Memory B cell (primary cell): ENCODE results near the gene PRRX1.

Source experiments
- ATAC-seq: fragments of 150-1000 bp; cut with Tn5 transposase; 2 replicates; pipeline ENCODE4 v1.10.0; 2021; ENCODE audit warnings: low read depth, mild to moderate bottlenecking, moderate library complexity
- DNase-seq, 2 donors: peaks; one replicate each; pipeline ENCODE4 v3.0.0; 2022; ENCODE audit warnings: low spot score in 2 of 2
- H3K27ac Mint-ChIP-seq: one replicate; pipeline ENCODE4 v1.8.0; 2022; ENCODE audit warnings: mild to moderate bottlenecking, moderate library complexity, mixed read lengths
- H3K27me3 Mint-ChIP-seq: one replicate; pipeline ENCODE4 v1.8.0; 2022; ENCODE audit warnings: mixed read lengths
- H3K36me3 Mint-ChIP-seq: one replicate; pipeline ENCODE4 v1.8.0; 2022; ENCODE audit warnings: mild to moderate bottlenecking, mixed read lengths
- H3K4me1 Mint-ChIP-seq: one replicate; pipeline ENCODE4 v1.8.0; 2022; ENCODE audit warnings: mixed read lengths
- H3K4me3 Mint-ChIP-seq: one replicate; pipeline ENCODE4 v1.8.0; 2022; ENCODE audit warnings: mild to moderate bottlenecking, moderate library complexity, mixed read lengths
- H3K9me3 Mint-ChIP-seq: one replicate; pipeline ENCODE4 v1.8.0; 2022; ENCODE audit warnings: mixed read lengths

PRRX1 gene

DNA sequence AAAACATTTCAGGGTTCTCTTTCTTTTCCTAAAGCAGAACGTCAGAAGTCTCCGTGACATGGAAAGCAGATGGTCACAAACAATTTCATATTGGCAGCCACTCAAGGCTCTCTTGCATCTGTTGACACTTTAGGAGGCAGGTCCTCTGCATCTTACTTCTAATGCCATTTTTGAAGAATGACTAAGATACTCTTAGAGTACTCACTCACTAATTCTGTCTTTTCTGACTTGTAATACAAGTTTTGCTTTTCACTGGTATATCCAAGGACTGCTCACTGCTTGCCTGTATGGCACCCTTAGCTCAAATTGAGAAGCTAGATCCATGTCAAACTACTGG is 68.3 kb downstream of the PRRX1 start:
- Mint-ChIP-seq H3K4me3 (no peak overlapping the region), H3K4me1 (no peaks in the 10 kb centered on the region), H3K27me3 (peaks cover 3% of the 10 kb centered on the region), H3K27ac (no peak overlapping the region), H3K9me3 (no peaks in the 10 kb centered on the region), H3K36me3 (no peaks in the 10 kb centered on the region)
- ATAC-seq (no peak), DNase-seq (no peak)

GRCh38 chr1:170734412-170735175 is 70.7 kb downstream of the PRRX1 start:
- DNase-seq (no peak), ATAC-seq (no peak)
- Mint-ChIP-seq H3K27ac (no peak overlapping the region), H3K27me3 (peaks cover 10% of the 10 kb centered on the region), H3K36me3 (no peaks in the 10 kb centered on the region), H3K4me1 (no peaks in the 10 kb centered on the region), H3K4me3 (no peak overlapping the region), H3K9me3 (no peaks in the 10 kb centered on the region)

DNA sequence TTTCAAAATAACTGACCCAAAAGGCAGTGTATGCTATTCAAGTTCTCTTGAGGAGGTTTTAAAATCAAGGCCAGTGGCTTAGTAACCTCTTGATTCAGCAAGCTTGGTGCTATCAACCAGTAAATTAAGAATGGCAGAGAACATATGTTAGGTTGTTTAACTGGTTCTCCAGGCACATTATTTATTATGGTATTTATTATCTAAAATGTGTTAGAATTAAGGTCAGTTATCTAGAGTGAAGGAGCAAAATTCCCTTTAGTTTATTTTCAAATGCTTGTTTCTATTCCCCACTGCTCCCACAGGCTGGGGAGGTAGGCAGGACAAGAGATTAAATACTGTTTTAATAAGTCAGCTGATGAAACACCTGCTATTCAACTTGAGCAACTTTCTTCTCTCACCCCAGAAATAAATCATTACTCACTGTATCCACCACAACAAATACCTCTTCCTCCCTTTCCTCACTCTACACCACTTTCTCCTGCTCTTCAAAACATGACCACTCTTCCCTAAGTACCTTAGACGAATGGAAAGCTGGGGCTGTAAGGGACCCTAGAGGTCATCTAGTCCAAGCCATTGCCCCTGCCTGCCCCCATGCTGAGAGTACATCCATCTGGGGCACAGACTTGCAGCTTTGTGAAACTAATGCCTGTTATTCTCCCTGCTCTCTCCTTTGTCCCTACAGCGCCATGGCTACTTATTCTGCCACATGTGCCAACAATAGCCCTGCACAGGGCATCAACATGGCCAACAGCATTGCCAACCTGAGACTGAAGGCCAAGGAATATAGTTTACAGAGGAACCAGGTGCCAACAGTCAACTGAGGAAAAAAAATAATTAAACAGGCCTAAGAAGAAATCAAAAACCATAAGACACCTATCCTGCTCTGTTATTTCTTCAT is 71.7 kb downstream of the PRRX1 start:
- Mint-ChIP-seq H3K36me3 (peaks cover 2% of the 10 kb centered on the region), H3K27ac (no peak overlapping the region), H3K4me3 (no peak overlapping the region), H3K27me3 (peaks cover 13% of the 10 kb centered on the region), H3K9me3 (peaks cover 3% of the 10 kb centered on the region), H3K4me1 (no peaks in the 10 kb centered on the region)
- DNase-seq (no peak), ATAC-seq (no peak)

GRCh38 chr1:170739803-170740202 is 75.9 kb downstream of the PRRX1 start:
- H3K27ac Mint-ChIP-seq, result no peak overlapping the region
- DNase-seq (no peak), ATAC-seq (no peak)
- no peak overlapping the region for H3K4me3 Mint-ChIP-seq
- peaks cover 7% of the 10 kb centered on the region for H3K9me3 Mint-ChIP-seq
- peaks cover 13% of the 10 kb centered on the region for H3K27me3 Mint-ChIP-seq
- H3K4me1 Mint-ChIP-seq, result no peaks in the 10 kb centered on the region
- H3K36me3 Mint-ChIP-seq, result peaks cover 2% of the 10 kb centered on the region

DNA sequence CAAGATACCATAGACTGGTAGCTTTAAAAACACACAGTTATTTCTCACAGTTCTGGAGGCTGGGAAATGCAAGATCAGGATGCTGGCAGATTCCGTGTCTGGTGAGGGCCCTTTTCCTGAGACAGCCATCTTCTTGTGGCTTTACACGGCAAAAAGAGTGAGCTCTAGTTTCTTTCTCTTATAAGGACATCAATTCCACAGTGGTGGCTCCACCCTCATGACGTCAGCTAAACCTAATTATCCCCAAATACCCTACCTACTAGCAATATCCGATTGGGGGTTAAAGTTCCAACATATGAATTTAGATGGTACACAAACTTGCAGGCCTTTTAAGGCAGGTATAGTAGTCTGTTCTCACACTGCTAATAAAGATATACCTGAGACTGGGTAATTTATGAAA is 77.7 kb downstream of the PRRX1 start:
- H3K4me1 Mint-ChIP-seq, result no peaks in the 10 kb centered on the region
- H3K4me3 Mint-ChIP-seq, result no peak overlapping the region
- H3K27me3 Mint-ChIP-seq, result peaks cover 14% of the 10 kb centered on the region
- peaks cover 2% of the 10 kb centered on the region for H3K36me3 Mint-ChIP-seq
- ATAC-seq, result no peak
- DNase-seq, result no peak
- H3K9me3 Mint-ChIP-seq, result peaks cover 7% of the 10 kb centered on the region
- H3K27ac Mint-ChIP-seq, result no peak overlapping the region

- DNase-seq, result no peak
- Mint-ChIP-seq H3K27ac (no peak overlapping the region), H3K36me3 (peaks cover 2% of the 10 kb centered on the region), H3K9me3 (peaks cover 11% of the 10 kb centered on the region), H3K27me3 (peaks cover 9% of the 10 kb centered on the region), H3K4me1 (no peaks in the 10 kb centered on the region), H3K4me3 (no peak overlapping the region)
- ATAC-seq, result no peak
Measured at GRCh38 chr1:170742600-170742999, 78.7 kb downstream of the PRRX1 start.

DNA sequence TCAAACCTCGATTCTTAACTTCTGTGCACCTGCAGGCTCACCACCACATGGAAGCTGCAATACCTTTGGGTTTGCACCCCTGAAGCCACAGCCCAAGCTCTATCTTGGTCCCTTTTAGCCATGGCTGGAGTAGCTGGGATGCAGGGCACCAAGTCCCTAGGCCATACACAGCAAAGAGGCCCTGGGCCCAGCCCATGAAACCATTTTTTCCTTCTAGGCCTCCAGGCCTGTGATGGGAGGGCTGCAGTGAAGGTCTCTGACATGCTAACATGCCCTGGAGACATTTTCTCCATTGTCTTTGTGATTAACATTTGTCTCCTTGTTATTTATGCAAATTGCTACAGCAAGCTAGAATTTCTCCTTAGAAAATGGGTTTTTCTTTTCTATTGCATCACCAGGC is 79.2 kb downstream of the PRRX1 start:
- peaks cover 11% of the 10 kb centered on the region for H3K9me3 Mint-ChIP-seq
- H3K27me3 Mint-ChIP-seq, result peaks cover 8% of the 10 kb centered on the region
- no peak overlapping the region for H3K4me3 Mint-ChIP-seq
- H3K36me3 Mint-ChIP-seq, result peaks cover 2% of the 10 kb centered on the region
- ATAC-seq (no peak), DNase-seq (no peak)
- no peaks in the 10 kb centered on the region for H3K4me1 Mint-ChIP-seq
- no peak overlapping the region for H3K27ac Mint-ChIP-seq

DNA sequence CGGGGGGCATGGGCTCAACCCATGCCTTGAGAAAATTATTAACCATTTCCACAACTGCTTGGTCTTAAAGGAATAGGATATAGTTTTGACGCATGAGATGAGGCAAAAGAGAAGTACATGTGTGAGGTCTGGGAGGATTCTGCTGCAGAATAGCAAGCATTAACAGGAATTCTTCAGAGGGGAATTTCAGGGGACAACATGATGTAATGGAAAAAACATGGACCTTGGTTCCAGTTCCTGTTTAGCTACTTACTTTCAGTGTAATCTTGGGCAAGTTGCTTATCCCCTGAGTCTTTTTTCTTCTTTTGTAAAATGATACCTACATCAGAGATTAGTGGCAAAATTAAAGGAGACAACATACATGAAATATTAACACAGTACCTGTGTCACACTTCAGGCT is 85.6 kb downstream of the PRRX1 start:
- Mint-ChIP-seq H3K27ac (no peak overlapping the region), H3K27me3 (peaks cover 5% of the 10 kb centered on the region), H3K4me3 (no peak overlapping the region), H3K4me1 (no peaks in the 10 kb centered on the region), H3K36me3 (no peaks in the 10 kb centered on the region), H3K9me3 (peaks cover 4% of the 10 kb centered on the region)
- DNase-seq (no peak), ATAC-seq (no peak)

- no peaks in the 10 kb centered on the region for H3K4me1 Mint-ChIP-seq
- H3K27ac Mint-ChIP-seq, result no peak overlapping the region
- ATAC-seq, result no peak
- H3K36me3 Mint-ChIP-seq, result no peaks in the 10 kb centered on the region
- no peak overlapping the region for H3K4me3 Mint-ChIP-seq
- no peak for DNase-seq
- H3K9me3 Mint-ChIP-seq, result peaks cover 4% of the 10 kb centered on the region
- peaks cover 5% of the 10 kb centered on the region for H3K27me3 Mint-ChIP-seq
Measured at GRCh38 chr1:170749959-170750358, 86.0 kb downstream of the PRRX1 start.

DNA sequence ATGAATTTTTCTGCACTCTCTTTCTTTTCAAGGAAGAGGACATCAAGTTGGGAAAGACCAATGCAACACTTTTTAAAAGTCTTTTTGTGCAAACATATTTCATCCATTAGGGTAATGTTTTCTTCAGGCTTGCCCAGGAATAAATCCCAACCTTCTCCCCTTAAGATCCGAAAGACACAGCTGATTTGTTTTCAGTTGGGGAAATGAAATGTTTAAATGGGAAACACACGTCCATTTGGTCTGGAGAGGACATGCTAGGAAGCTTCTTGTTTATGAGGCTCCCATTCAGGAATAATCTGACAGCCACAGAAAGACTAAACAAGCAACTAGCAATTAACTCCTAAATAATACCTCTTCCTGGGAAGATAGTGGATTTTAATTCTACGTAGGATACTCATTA is 91.9 kb downstream of the PRRX1 start:
- H3K4me1 Mint-ChIP-seq, result no peaks in the 10 kb centered on the region
- ATAC-seq, result no peak
- H3K9me3 Mint-ChIP-seq, result no peaks in the 10 kb centered on the region
- H3K27ac Mint-ChIP-seq, result no peak overlapping the region
- H3K4me3 Mint-ChIP-seq, result no peak overlapping the region
- no peaks in the 10 kb centered on the region for H3K27me3 Mint-ChIP-seq
- H3K36me3 Mint-ChIP-seq, result no peaks in the 10 kb centered on the region
- no peak for DNase-seq

GRCh38 chr1:170758992-170759391 is 95.1 kb downstream of the PRRX1 start:
- DNase-seq (no peak), ATAC-seq (no peak)
- Mint-ChIP-seq H3K27ac (no peak overlapping the region), H3K27me3 (no peaks in the 10 kb centered on the region), H3K9me3 (no peaks in the 10 kb centered on the region), H3K4me3 (no peak overlapping the region), H3K4me1 (no peaks in the 10 kb centered on the region), H3K36me3 (no peaks in the 10 kb centered on the region)

- Mint-ChIP-seq H3K27ac (no peak overlapping the region), H3K27me3 (peaks cover 2% of the 10 kb centered on the region), H3K9me3 (no peaks in the 10 kb centered on the region), H3K4me3 (no peak overlapping the region), H3K4me1 (no peaks in the 10 kb centered on the region), H3K36me3 (no peaks in the 10 kb centered on the region)
- DNase-seq (no peak), ATAC-seq (no peak)
Measured at GRCh38 chr1:170765279-170765678, 101.3 kb downstream of the PRRX1 start.

DNA sequence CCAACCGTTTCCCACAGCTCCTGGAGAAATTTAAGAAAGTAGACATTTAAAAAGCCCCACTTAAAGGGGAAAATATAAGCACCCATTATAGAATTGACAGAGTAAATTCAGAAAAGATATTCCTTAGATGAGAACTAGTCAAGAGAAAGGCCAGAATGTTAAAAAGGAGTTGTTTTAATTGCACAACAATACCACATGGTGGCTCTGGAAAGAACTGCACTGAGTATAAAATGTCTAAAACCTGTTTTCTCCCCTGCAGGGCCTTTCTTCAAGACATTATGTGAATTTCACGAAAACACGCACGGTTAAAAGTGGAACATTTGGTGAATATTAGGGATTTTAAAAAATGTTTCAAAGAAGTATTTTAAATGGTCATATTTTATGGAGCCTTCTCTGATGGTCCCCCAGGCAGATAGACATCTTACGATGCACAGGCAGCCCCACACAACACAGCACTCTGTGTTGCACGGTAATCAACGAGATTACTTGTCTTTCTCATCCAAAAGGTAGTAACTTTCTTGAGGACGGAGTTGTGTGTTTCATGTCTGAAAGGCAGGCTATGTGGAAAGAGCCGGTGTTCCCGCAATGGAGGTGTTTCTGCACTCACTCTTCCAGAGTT is 101.9 kb downstream of the PRRX1 start:
- H3K27me3 Mint-ChIP-seq, result peaks cover 2% of the 10 kb centered on the region
- H3K36me3 Mint-ChIP-seq, result no peaks in the 10 kb centered on the region
- no peak overlapping the region for H3K4me3 Mint-ChIP-seq
- DNase-seq (no peak), ATAC-seq (no peak)
- no peaks in the 10 kb centered on the region for H3K4me1 Mint-ChIP-seq
- no peaks in the 10 kb centered on the region for H3K9me3 Mint-ChIP-seq
- no peak overlapping the region for H3K27ac Mint-ChIP-seq

- Mint-ChIP-seq H3K4me1 (no peaks in the 10 kb centered on the region), H3K36me3 (no peaks in the 10 kb centered on the region), H3K27me3 (peaks cover 2% of the 10 kb centered on the region), H3K9me3 (no peaks in the 10 kb centered on the region), H3K4me3 (no peak overlapping the region), H3K27ac (no peak overlapping the region)
- ATAC-seq (no peak), DNase-seq (no peak)
Measured at GRCh38 chr1:170768929-170769328, 105.0 kb downstream of the PRRX1 start.
